Suprapubic skin (tissue), 4 donors: ENCODE data around the gene CTU1. TPM values are rescaled to one million over a fixed set of nuclear protein-coding genes. Genes with fewer than 3 reads are reported as not detected.

Experiments
- DNase-seq, 2 donors: peaks; one replicate each; pipeline ENCODE4 v3.0.0-alpha.2; 2019; ENCODE audit warnings: low spot score in 2 of 2
- H3K27ac ChIP-seq: fragments of 200-600 bp; sonication (generic); one replicate; pipeline ENCODE4 v1.5.1; 2019
- H3K27me3 ChIP-seq: fragments of 200-600 bp; sonication (generic); one replicate; pipeline ENCODE4 v1.5.1; 2019
- H3K36me3 ChIP-seq: fragments of 200-600 bp; sonication (generic); one replicate; pipeline ENCODE4 v1.5.1; 2019
- H3K4me1 ChIP-seq: fragments of 200-600 bp; sonication (generic); one replicate; pipeline ENCODE4 v1.5.1; 2019
- H3K4me3 ChIP-seq: fragments of 200-600 bp; sonication (generic); one replicate; pipeline ENCODE4 v1.5.1; 2019; ENCODE audit warnings: mild to moderate bottlenecking
- H3K9me3 ChIP-seq: fragments of 200-600 bp; sonication (generic); one replicate; pipeline ENCODE4 v1.5.1; 2019
- CTCF ChIP-seq, 2 donors: fragments of 200-600 bp in 1 of 2; fragments of 450-650 bp in 1 of 2; sonication (generic) in 1 of 2; IDR thresholded peaks; one replicate each; pipeline ENCODE4 v1.5.1; 2016 to 2019; ENCODE audit warnings: antibody characterized with exemption in 2 of 2, mild to moderate bottlenecking in 1 of 2, moderate library complexity in 1 of 2
- EP300 ChIP-seq: sonication (generic); formaldehyde crosslinking; IDR thresholded peaks from one replicate; pipeline ENCODE4 v1.6.1; 2017; ENCODE audit warnings: antibody characterized with exemption
- POLR2A ChIP-seq, 2 donors: fragments of 450-650 bp; IDR thresholded peaks; one replicate each; pipeline ENCODE4 v1.6.1; 2017; ENCODE audit warnings: antibody characterized with exemption in 2 of 2, mild to moderate bottlenecking in 2 of 2, moderate library complexity in 2 of 2
- POLR2AphosphoS5 ChIP-seq, 3 donors: sonication (generic); formaldehyde crosslinking; IDR thresholded peaks; one replicate each; pipeline ENCODE4 v1.6.1; 2017; ENCODE audit warnings: antibody characterized with exemption in 3 of 3
- WGBS: methylation state at CpG from one replicate; pipeline ENCODE4 v1.1.5; 2018; 5-methylcytosine and 5-hydroxymethylcytosine counted together
- total RNA-seq, 4 donors: library from RNA; depleted of rRNA; stranded (reverse); fragments of >200 nt; gene quantifications; one replicate each; pipeline ENCODE4 v1.1.0, GENCODE V29; 2016

The CTU1 gene
- total RNA-seq, 4 donors from 2014 or later: 7.7 to 14.6 (median 12.9) TPM

GRCh38 chr19:51059715-51060114 lies 48.5 kb downstream of the CTU1 start:
- WGBS: 82% methylated on average over 7 of the region's 7 CpGs
- Histone ChIP-seq H3K9me3 (no peaks in the 10 kb centered on the region), H3K4me3 (no peak overlapping the region), H3K36me3 (no peaks in the 10 kb centered on the region), H3K4me1 (peaks cover 13% of the 10 kb centered on the region), H3K27ac (no peak overlapping the region), H3K27me3 (peaks cover 19% of the 10 kb centered on the region)
- DNase-seq: no peak
- TF ChIP-seq CTCF (IDR thresholded peaks at IDR 0.05): no peak

- no peaks in the 10 kb centered on the region for H3K9me3 ChIP-seq
- H3K27me3 ChIP-seq: peaks cover 8% of the 10 kb centered on the region
- no peak for TF ChIP-seq EP300
- no peak for TF ChIP-seq POLR2AphosphoS5 (IDR thresholded peaks at IDR 0.05)
- no peak for TF ChIP-seq CTCF (IDR thresholded peaks at IDR 0.05)
- no peak for TF ChIP-seq POLR2A (IDR thresholded peaks at IDR 0.05)
- H3K4me1 ChIP-seq: no peaks in the 10 kb centered on the region
- no peak overlapping the region for H3K27ac ChIP-seq
- H3K36me3 ChIP-seq: no peaks in the 10 kb centered on the region
- no peak overlapping the region for H3K4me3 ChIP-seq
- no peak for DNase-seq
Measured at GRCh38 chr19:51055866-51056265, 52.3 kb downstream of the CTU1 start.

Other genes with a start within 250 kb of the CTU1 start
- gene KLK2, start 235.0 kb downstream of the CTU1 start, total RNA-seq: not detected
- 1 to 10 TPM in 1 of 4 donors, under 1 TPM in 1, not detected in 2; 0.83 to 1.6 TPM for gene KLK4, start 197.0 kb downstream of the CTU1 start, total RNA-seq
- gene KLK5, start 155.4 kb downstream of the CTU1 start, total RNA-seq: 100 to 1,000 TPM in 3 of 4 donors, 10 to 100 TPM in 1; 40.3 to 299 (median 177) TPM
- gene KLK6, start 138.8 kb downstream of the CTU1 start, total RNA-seq: 10 to 100 TPM in 1 of 4 donors, 1 to 10 TPM in 2, not detected in 1; 5.4 to 56.9 (median 9.0) TPM
- 100 to 1,000 TPM in 3 of 4 donors, 10 to 100 TPM in 1; 48.3 to 418 (median 218) TPM for gene KLK7, start 124.5 kb downstream of the CTU1 start, total RNA-seq
- 100 to 1,000 TPM in 1 of 4 donors, 10 to 100 TPM in 3; 19.7 to 126 (median 87.2) TPM for gene KLK8, start 106.8 kb downstream of the CTU1 start, total RNA-seq
- gene KLK10, start 88.7 kb downstream of the CTU1 start, total RNA-seq: 10 to 100 TPM; 45.2 to 85.3 (median 53.9) TPM
- gene KLK11, start 81.8 kb downstream of the CTU1 start, total RNA-seq: 100 to 1,000 TPM; 173 to 372 (median 269) TPM
- gene KLK12, start 73.4 kb downstream of the CTU1 start, total RNA-seq: 1 to 10 TPM in 2 of 4 donors, not detected in 2; 2.6 to 5.0 TPM
- gene KLK13, start 43.3 kb downstream of the CTU1 start, total RNA-seq: 10 to 100 TPM in 3 of 4 donors, 1 to 10 TPM in 1; 6.6 to 23.5 (median 16.5) TPM
- gene KLK14, start 25.5 kb downstream of the CTU1 start, total RNA-seq: 10 to 100 TPM in 1 of 4 donors, 1 to 10 TPM in 3; 3.8 to 22.8 (median 5.2) TPM
- 1 to 10 TPM in 1 of 4 donors, under 1 TPM in 2, not detected in 1; 0.68 to 1.3 (median 0.83) TPM for gene SIGLEC9, start 16.5 kb upstream of the CTU1 start, total RNA-seq
- gene SIGLEC7, start 33.9 kb upstream of the CTU1 start, total RNA-seq: not detected
- gene CD33, start 116.7 kb upstream of the CTU1 start, total RNA-seq: 1 to 10 TPM in 3 of 4 donors, under 1 TPM in 1; 0.51 to 7.0 (median 2.4) TPM
- gene SIGLECL1, start 142.7 kb upstream of the CTU1 start, total RNA-seq: not detected
- gene IGLON5, start 203.2 kb upstream of the CTU1 start, total RNA-seq: under 1 TPM in 1 of 4 donors, not detected in 3; 0.26 TPM
- 10 to 100 TPM; 20.4 to 35.6 (median 28.8) TPM for gene VSIG10L, start 233.7 kb upstream of the CTU1 start, total RNA-seq